Lower leg skin (tissue), 4 donors: Measurements from ENCODE around the gene SH2D3A. TPM values are rescaled to one million over a fixed set of nuclear protein-coding genes. Genes with fewer than 3 reads are reported as not detected.

Experiments
- DNase-seq, 2 donors: peaks; one replicate each; pipeline ENCODE4 v3.0.0-alpha.2; 2019; ENCODE audit warnings: low spot score in 2 of 2
- H3K4me3 ChIP-seq: fragments of 200-600 bp; sonication (generic); 2 replicates; pipeline ENCODE4 v1.5.1; 2017; ENCODE audit warnings: mild to moderate bottlenecking, low read depth; ENCODE audit not compliant: poor library complexity, severe bottlenecking
- POLR2A ChIP-seq, 2 donors: fragments of 450-650 bp; IDR thresholded peaks; one replicate each; pipeline ENCODE4 v1.6.1; 2016 to 2017; ENCODE audit warnings: antibody characterized with exemption in 2 of 2, mild to moderate bottlenecking in 1 of 2, moderate library complexity in 1 of 2
- WGBS, 2 donors: methylation state at CpG; one replicate each; pipeline ENCODE4 v1.1.5; 2018; 5-methylcytosine and 5-hydroxymethylcytosine counted together
- intact Hi-C: fragments of 100-400 bp; cut with DNase I; formaldehyde crosslinking; loops from one replicate; pipeline ENCODE4 v1.15.0; 2023; ENCODE audit warnings: low total_unique reads
- total RNA-seq, 4 donors: library from RNA; depleted of rRNA; stranded (reverse); fragments of >200 nt; gene quantifications; one replicate each; pipeline ENCODE4 v1.1.0, GENCODE V29; 2016
- TF ChIP-seq, protein P1 (sequence below), 3 donors: fragments of 450-650 bp; IDR thresholded peaks; one replicate each; pipeline ENCODE4 v1.5.1; 2016; ENCODE audit warnings: antibody characterized with exemption in 3 of 3, mild to moderate bottlenecking in 3 of 3, moderate library complexity in 2 of 3

Gene SH2D3A
- total RNA-seq, 4 donors from 2014 or later = 53.0 to 142 (median 62.3) TPM

DNA sequence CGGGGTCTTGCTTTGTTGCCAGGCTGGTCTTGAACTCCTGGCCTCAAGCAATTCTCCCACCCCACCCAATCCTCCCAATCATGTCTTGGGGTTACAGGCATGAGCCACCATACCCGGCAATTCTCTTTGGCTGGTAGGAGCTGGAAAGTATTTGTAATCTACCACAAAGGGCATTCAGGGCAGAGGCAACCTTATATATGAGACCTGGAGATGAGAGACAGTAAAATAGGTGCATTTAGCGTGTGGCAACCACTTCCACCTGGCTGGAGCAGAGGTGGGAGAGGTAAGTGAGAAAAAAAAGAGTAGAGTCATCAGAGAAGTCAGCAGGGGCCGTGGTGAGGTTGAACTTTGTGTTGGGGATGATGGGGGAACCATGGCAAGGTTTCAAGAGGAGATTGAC is 42.0 kb upstream of the SH2D3A start:
- intact Hi-C loops = no loop called here
- TF ChIP-seq, protein P1, sequence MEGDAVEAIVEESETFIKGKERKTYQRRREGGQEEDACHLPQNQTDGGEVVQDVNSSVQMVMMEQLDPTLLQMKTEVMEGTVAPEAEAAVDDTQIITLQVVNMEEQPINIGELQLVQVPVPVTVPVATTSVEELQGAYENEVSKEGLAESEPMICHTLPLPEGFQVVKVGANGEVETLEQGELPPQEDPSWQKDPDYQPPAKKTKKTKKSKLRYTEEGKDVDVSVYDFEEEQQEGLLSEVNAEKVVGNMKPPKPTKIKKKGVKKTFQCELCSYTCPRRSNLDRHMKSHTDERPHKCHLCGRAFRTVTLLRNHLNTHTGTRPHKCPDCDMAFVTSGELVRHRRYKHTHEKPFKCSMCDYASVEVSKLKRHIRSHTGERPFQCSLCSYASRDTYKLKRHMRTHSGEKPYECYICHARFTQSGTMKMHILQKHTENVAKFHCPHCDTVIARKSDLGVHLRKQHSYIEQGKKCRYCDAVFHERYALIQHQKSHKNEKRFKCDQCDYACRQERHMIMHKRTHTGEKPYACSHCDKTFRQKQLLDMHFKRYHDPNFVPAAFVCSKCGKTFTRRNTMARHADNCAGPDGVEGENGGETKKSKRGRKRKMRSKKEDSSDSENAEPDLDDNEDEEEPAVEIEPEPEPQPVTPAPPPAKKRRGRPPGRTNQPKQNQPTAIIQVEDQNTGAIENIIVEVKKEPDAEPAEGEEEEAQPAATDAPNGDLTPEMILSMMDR (IDR thresholded peaks at IDR 0.05) = no peak
- TF ChIP-seq POLR2A (IDR thresholded peaks at IDR 0.05) = no peak
- whole genome bisulfite sequencing, 2 donors = 63 to 70% methylated on average over 4 of the region's 4 CpGs

DNA sequence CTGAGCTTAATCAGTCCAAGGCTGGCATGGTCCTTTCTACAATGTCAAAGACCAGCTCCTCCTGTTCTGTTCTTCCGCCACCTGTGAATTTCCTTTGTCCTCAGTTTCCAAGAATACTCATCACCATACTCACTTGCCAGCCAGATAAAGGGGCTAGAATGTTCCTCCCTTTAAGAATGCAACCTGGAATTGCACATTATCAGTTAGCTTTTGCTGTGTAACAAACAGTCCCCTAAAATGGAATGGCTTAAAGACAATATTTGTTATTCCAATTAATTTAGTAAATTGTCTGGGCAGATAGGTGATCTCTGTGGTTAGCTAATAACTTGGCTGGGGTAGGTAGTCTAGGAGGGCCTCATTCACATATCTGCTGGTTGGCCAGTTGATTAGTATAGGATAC is 41.3 kb upstream of the SH2D3A start:
- TF ChIP-seq, protein P1 (IDR thresholded peaks at IDR 0.05) = no peak
- TF ChIP-seq POLR2A (IDR thresholded peaks at IDR 0.05) = no peak
- no peak overlapping the region for H3K4me3 ChIP-seq
- intact Hi-C loops = no loop called here
- no peak for DNase-seq
- 95 to 100% methylated on average over 1 of the region's 1 CpG for WGBS, 2 donors

More for the DNA sequence above, 42.0 kb upstream of the SH2D3A start:
- H3K4me3 ChIP-seq = no peak overlapping the region
- DNase-seq = no peak

DNA sequence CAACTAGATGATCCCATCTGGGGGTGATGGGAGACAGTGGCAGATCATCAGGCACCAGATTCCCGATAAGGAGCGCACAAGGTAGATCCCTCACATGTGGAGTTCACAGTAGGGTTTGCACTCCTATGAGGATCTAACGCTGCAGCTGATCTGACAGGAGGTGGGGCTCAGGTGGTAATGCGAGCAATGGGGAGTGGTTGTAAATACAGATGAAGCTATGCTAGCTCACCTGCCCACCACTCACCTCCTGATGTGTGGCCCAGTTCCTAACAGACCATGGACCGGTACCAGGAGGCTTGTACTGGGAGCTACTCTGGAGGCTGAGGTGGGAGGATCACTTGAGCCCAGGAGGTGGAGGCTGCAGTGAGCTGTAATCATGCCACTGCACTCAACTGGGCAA is 40.1 kb upstream of the SH2D3A start:
- DNase-seq = no peak
- TF ChIP-seq, protein P1 (IDR thresholded peaks at IDR 0.05) = no peak
- TF ChIP-seq POLR2A (IDR thresholded peaks at IDR 0.05) = no peak
- intact Hi-C loops = no loop called here
- no peak overlapping the region for H3K4me3 ChIP-seq
- WGBS, 2 donors = 92 to 96% methylated on average over 5 of the region's 5 CpGs

DNA sequence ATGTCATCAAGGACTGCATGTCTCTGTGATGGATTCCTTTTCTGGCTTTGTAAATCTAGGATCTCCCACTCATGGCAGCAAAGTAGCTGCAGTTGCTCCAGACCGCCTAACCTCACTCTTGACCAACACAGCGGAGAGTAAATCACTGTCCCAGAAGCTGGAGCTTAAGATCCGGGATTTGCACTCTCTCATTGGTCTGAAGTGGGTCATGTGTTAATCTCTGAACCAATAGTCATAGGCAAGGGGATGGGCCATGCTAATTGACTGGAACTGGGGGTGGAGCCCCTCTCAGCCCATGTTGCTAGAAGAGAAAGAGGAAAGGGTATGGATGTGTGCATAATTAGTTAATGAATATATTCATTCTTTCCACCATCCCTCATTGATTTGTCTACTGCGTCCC is 39.3 kb upstream of the SH2D3A start:
- no peak overlapping the region for H3K4me3 ChIP-seq
- no peak for TF ChIP-seq POLR2A (IDR thresholded peaks at IDR 0.05)
- TF ChIP-seq, protein P1 (IDR thresholded peaks at IDR 0.05) = no peak
- intact Hi-C loops = no loop called here
- 79 to 83% methylated on average over 4 of the region's 4 CpGs for WGBS, 2 donors
- DNase-seq = no peak

DNA sequence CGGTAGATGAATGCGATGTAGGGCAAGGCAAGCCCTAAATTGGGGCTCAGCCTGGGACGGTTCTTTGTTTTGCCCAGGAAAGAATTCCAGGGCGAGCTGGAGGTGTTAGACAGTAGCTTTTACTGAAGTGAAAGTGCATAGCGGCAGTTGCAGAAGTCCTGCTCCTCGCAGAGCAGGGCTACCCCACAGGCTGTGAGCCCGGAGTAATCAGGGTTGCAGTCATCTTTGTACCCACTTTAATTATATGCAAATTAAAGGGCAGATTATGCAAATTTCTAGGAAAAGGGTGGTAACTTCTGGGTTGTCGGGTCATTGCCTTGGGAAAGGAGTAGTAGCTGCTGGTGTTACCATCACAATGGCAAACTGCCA is 35.8 kb upstream of the SH2D3A start:
- no peak for DNase-seq
- intact Hi-C loops = no loop called here
- TF ChIP-seq, protein P1 (IDR thresholded peaks at IDR 0.05) = no peak
- no peak for TF ChIP-seq POLR2A (IDR thresholded peaks at IDR 0.05)
- 73 to 74% methylated on average over 8 of the region's 8 CpGs for WGBS, 2 donors
- H3K4me3 ChIP-seq = no peak overlapping the region

DNA sequence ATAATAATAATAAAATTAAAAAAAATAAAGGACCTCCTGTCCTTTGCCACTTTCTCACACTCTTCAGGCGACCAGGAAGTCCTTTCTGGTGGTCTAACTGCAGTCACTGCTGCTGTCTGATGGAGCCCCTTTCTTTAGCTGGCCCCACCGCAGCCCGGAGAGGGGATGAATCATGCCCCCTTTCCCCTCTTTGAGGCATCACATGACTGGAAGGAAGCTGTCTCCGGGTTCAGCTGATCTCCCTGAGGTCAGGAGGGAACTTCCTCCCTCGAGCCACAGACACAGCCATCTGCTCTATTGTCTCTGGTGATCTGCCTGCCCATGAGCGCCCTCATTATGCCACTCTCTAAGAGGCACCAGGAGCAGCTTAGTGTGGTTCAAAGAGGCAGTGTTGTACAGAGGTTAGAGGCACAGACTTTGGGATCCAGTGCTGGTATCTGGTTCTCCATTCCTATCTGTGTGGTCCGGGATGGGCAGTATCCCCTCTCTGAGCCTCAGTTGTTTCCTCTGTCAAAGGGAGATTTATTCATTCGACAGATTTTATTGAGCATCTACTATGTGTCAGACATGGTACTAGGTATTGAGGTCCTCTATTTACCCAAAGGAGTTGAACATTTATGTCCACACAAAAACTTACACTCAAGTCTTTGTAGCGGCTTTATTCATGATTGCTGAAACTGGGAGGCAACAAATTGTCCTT is 35.3 kb upstream of the SH2D3A start:
- 58 to 67% methylated on average over 7 to 9 of the region's 9 CpGs for WGBS, 2 donors
- peak in 1 of 2 donors; percentile 56 for DNase-seq
- H3K4me3 ChIP-seq = no peak overlapping the region
- TF ChIP-seq POLR2A (IDR thresholded peaks at IDR 0.05) = no peak
- TF ChIP-seq, protein P1 (IDR thresholded peaks at IDR 0.05) = no peak
- intact Hi-C loops = no loop called here
